GM19467 (cell line): ENCODE measurements around the gene TIMM22.
"Not testable (repeated sequence)": the region's sequence is repeated elsewhere in the genome, so short reads cannot be mapped to it uniquely, and the experiment has no call there.

Source experiments
- ATAC-seq: cut with Tn5 transposase; IDR thresholded peaks from one replicate; pipeline ENCODE4 v1.9.1; 2021; ENCODE audit warnings: mild to moderate bottlenecking, moderate library complexity; ENCODE audit not compliant: unreplicated experiment

The TIMM22 gene

GRCh38 chr17:1037238-1037879 is 40.4 kb downstream of the TIMM22 start:
- ATAC-seq: no peak

- no peak for ATAC-seq
Observed at GRCh38 chr17:1038459-1039122, 41.7 kb downstream of the TIMM22 start.

GRCh38 chr17:1039123-1039507 is 42.2 kb downstream of the TIMM22 start:
- ATAC-seq: no peak

- ATAC-seq: no peak
Observed at GRCh38 chr17:1039511-1040215, 42.7 kb downstream of the TIMM22 start.

GRCh38 chr17:1040216-1040600 is 43.3 kb downstream of the TIMM22 start:
- no peak for ATAC-seq

GRCh38 chr17:1041746-1042145 is 44.8 kb downstream of the TIMM22 start:
- no peak for ATAC-seq

- no peak for ATAC-seq
Observed at GRCh38 chr17:1042486-1042885, 45.6 kb downstream of the TIMM22 start.

GRCh38 chr17:1043601-1044251 is 46.8 kb downstream of the TIMM22 start:
- no peak for ATAC-seq

- not testable (repeated sequence) for ATAC-seq
Observed at GRCh38 chr17:1044387-1045009, 47.6 kb downstream of the TIMM22 start.

GRCh38 chr17:1045456-1045855 is 48.5 kb downstream of the TIMM22 start:
- no peak for ATAC-seq

GRCh38 chr17:1047177-1047878 is 50.4 kb downstream of the TIMM22 start:
- no peak for ATAC-seq

GRCh38 chr17:1047879-1048470 is 51.0 kb downstream of the TIMM22 start:
- no peak for ATAC-seq

- ATAC-seq: not testable (repeated sequence)
Observed at GRCh38 chr17:1048516-1049115, 51.7 kb downstream of the TIMM22 start.

- ATAC-seq: no peak
Observed at GRCh38 chr17:1049446-1050225, 52.7 kb downstream of the TIMM22 start.

- ATAC-seq: no peak
Observed at GRCh38 chr17:1050246-1050995, 53.5 kb downstream of the TIMM22 start.

GRCh38 chr17:1050996-1051925 is 54.3 kb downstream of the TIMM22 start:
- no peak for ATAC-seq
